Measurements from ENCODE around the gene WFIKKN2.

WFIKKN2 gene

GRCh38 chr17:50848711-50849110 is 13.3 kb downstream of the WFIKKN2 start (continued):
- TF ChIP-seq ZNF510 (tag by site-specific recombination; IDR thresholded peaks at IDR 0.05; ENCODE audit: insufficient replicate concordance), result no peak
- TF ChIP-seq KLF10 (tag by site-specific recombination; IDR thresholded peaks at IDR 0.05), result no peak
- TF ChIP-seq ZNF747 (tag by site-specific recombination; IDR thresholded peaks at IDR 0.05), result no peak
- no peak for TF ChIP-seq GFI1B (tag by site-specific recombination; IDR thresholded peaks at IDR 0.05)

- Histone ChIP-seq H3K36me3 (ENCODE audit: control insufficient read depth in 2 of 2, insufficient read depth in 1 of 2, low read length in 2 of 2) (no peaks in the 10 kb centered on the region), H3K4me3 (ENCODE audit: low read depth, low read length) (no peak overlapping the region), H3K9me3 (ENCODE audit: control insufficient read depth, insufficient read depth, low read depth, low read length) (no peaks in the 10 kb centered on the region), H3K27ac (ENCODE audit: extremely low read depth, low read depth, low read length) (no peak overlapping the region), H3K4me1 (ENCODE audit: control insufficient read depth, insufficient read depth, low read length) (no peaks in the 10 kb centered on the region)
- CTCF ChIA-PET, result interaction anchor here (3.3 to 14.0 kb wide), 7 partner anchors 8 to 207 kb away, joined by 14 to 329 read pairs (median 89); partner anchors contain the start of gene TOB1
- TF ChIP-seq ZBTB6 (tag by site-specific recombination; IDR thresholded peaks at IDR 0.05) (no peak), ZNF776 (tag by site-specific recombination; IDR thresholded peaks at IDR 0.05; ENCODE audit: borderline replicate concordance) (no peak), REPIN1 (tag by site-specific recombination; IDR thresholded peaks at IDR 0.05; ENCODE audit: low read depth) (no peak), ZNF2 (tag by site-specific recombination; IDR thresholded peaks at IDR 0.05) (no peak), ZNF157 (tag by site-specific recombination; IDR thresholded peaks at IDR 0.05) (no peak), ZNF239 (tag by site-specific recombination; IDR thresholded peaks at IDR 0.05) (no peak), ZNF266 (tag by site-specific recombination; IDR thresholded peaks at IDR 0.05; ENCODE audit: low read depth) (no peak), YY1 (tag by site-specific recombination; IDR thresholded peaks at IDR 0.05) (no peak), SP2 (tag by site-specific recombination; IDR thresholded peaks at IDR 0.05) (no peak), ZNF133 (tag by site-specific recombination; IDR thresholded peaks at IDR 0.05) (no peak), ZNF530 (tag by site-specific recombination; IDR thresholded peaks at IDR 0.05; ENCODE audit: low read depth) (no peak), ZNF707 (tag by site-specific recombination; IDR thresholded peaks at IDR 0.05) (no peak), ZNF292 (tag by site-specific recombination; IDR thresholded peaks at IDR 0.05; ENCODE audit: borderline replicate concordance, low read depth) (no peak), ZNF529 (tag by site-specific recombination; IDR thresholded peaks at IDR 0.05; ENCODE audit: insufficient replicate concordance) (no peak), ZSCAN16 (tag by site-specific recombination; IDR thresholded peaks at IDR 0.05) (no peak)
- TF ChIP-seq, protein P1, sequence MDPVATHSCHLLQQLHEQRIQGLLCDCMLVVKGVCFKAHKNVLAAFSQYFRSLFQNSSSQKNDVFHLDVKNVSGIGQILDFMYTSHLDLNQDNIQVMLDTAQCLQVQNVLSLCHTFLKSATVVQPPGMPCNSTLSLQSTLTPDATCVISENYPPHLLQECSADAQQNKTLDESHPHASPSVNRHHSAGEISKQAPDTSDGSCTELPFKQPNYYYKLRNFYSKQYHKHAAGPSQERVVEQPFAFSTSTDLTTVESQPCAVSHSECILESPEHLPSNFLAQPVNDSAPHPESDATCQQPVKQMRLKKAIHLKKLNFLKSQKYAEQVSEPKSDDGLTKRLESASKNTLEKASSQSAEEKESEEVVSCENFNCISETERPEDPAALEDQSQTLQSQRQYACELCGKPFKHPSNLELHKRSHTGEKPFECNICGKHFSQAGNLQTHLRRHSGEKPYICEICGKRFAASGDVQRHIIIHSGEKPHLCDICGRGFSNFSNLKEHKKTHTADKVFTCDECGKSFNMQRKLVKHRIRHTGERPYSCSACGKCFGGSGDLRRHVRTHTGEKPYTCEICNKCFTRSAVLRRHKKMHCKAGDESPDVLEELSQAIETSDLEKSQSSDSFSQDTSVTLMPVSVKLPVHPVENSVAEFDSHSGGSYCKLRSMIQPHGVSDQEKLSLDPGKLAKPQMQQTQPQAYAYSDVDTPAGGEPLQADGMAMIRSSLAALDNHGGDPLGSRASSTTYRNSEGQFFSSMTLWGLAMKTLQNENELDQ (tag by site-specific recombination; IDR thresholded peaks at IDR 0.05; ENCODE audit: low read depth), result no peak
- POLR2A ChIA-PET, result interaction anchor here (2.9 kb wide), 1 partner anchor 16 kb away, joined by 13 read pairs; the partner anchor contains the start of gene TOB1
These were observed 15.3 kb downstream of the WFIKKN2 start for GRCh38 chr17:50850640-50851039.

DNA sequence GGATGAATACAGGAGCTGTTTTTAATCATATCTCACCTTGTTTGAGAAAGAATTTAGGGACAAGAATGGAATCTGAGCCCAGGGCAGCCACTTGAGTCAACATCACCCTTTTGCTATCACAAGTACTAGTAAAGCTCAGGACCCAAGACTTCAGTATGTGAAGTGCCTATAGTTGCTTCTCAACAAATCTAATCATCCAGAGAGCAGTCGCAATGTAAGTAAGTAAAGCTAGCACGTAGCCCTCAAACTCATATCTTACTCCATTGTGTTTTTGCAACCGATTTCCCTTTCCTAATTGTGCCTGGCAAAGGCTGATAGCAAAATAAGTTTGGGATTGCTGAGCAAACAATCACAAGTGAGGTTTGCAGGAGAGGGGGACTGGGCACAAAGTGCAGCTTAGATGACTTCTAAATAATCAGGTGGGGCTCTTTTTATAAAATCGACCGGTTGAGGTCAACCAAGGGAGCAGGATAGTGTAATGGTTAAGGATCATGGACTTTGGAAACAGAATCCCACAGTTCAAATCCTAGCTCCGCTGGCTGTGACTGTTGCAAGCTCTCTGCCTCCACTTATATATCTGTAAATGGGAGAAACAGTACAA is 17.7 kb downstream of the WFIKKN2 start:
- Histone ChIP-seq H3K27ac (ENCODE audit: extremely low read depth, low read depth, low read length) (no peak overlapping the region), H3K36me3 (ENCODE audit: control insufficient read depth in 2 of 2, insufficient read depth in 1 of 2, low read length in 2 of 2) (no peaks in the 10 kb centered on the region), H3K4me3 (ENCODE audit: low read depth, low read length) (no peak overlapping the region), H3K9me3 (ENCODE audit: control insufficient read depth, insufficient read depth, low read depth, low read length) (no peaks in the 10 kb centered on the region), H3K4me1 (ENCODE audit: control insufficient read depth, insufficient read depth, low read length) (no peaks in the 10 kb centered on the region)
- TF ChIP-seq SCRT2 (tag by site-specific recombination; IDR thresholded peaks at IDR 0.05) (no peak), ZNF10 (tag by site-specific recombination; IDR thresholded peaks at IDR 0.05) (no peak), ZEB2 (tag by site-specific recombination; IDR thresholded peaks at IDR 0.05) (no peak), ZNF16 (tag by site-specific recombination; IDR thresholded peaks at IDR 0.05; ENCODE audit: low read depth) (no peak), ZNF510 (tag by site-specific recombination; IDR thresholded peaks at IDR 0.05; ENCODE audit: insufficient replicate concordance) (no peak), ZNF114 (tag by site-specific recombination; IDR thresholded peaks at IDR 0.05) (no peak), ZNF214 (tag by site-specific recombination; IDR thresholded peaks at IDR 0.05; ENCODE audit: borderline replicate concordance) (no peak)
- TF ChIP-seq, protein P2, sequence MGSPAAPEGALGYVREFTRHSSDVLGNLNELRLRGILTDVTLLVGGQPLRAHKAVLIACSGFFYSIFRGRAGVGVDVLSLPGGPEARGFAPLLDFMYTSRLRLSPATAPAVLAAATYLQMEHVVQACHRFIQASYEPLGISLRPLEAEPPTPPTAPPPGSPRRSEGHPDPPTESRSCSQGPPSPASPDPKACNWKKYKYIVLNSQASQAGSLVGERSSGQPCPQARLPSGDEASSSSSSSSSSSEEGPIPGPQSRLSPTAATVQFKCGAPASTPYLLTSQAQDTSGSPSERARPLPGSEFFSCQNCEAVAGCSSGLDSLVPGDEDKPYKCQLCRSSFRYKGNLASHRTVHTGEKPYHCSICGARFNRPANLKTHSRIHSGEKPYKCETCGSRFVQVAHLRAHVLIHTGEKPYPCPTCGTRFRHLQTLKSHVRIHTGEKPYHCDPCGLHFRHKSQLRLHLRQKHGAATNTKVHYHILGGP (tag by site-specific recombination; IDR thresholded peaks at IDR 0.05), result no peak
- TF ChIP-seq, protein P3, sequence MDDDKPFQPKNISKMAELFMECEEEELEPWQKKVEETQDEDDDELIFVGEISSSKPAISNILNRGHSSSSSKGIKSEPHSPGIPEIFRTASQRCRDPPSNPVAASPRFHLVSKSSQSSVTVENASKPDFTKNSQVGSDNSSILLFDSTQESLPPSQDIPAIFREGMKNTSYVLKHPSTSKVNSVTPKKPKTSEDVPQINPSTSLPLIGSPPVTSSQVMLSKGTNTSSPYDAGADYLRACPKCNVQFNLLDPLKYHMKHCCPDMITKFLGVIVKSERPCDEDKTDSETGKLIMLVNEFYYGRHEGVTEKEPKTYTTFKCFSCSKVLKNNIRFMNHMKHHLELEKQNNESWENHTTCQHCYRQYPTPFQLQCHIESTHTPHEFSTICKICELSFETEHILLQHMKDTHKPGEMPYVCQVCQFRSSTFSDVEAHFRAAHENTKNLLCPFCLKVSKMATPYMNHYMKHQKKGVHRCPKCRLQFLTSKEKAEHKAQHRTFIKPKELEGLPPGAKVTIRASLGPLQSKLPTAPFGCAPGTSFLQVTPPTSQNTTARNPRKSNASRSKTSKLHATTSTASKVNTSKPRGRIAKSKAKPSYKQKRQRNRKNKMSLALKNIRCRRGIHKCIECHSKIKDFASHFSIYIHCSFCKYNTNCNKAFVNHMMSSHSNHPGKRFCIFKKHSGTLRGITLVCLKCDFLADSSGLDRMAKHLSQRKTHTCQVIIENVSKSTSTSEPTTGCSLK (tag by site-specific recombination; IDR thresholded peaks at IDR 0.05), result no peak
- ChIA-PET CTCF (interaction anchor here (0.6 to 8.0 kb wide), 38 partner anchors 10 to 398 kb away, joined by 3 to 329 read pairs (median 5); partner anchors contain the start of genes NME1 and TOB1), POLR2A (interaction anchor here (0.6 to 3.5 kb wide), 3 partner anchors 8 to 83 kb away, joined by 3 to 52 read pairs (median 5); partner anchors contain the start of gene TOB1)

Measured in HEK293 (cell line).